Suprapubic skin (tissue), 4 donors: ENCODE measurements around the gene RAB33A.

Experiments
- EP300 ChIP-seq: sonication (generic); formaldehyde crosslinking; IDR thresholded peaks from one replicate; pipeline ENCODE4 v1.6.1; 2017; ENCODE audit warnings: antibody characterized with exemption
- POLR2A ChIP-seq, 2 donors: fragments of 450-650 bp; IDR thresholded peaks; one replicate each; pipeline ENCODE4 v1.6.1; 2017; ENCODE audit warnings: antibody characterized with exemption in 2 of 2, mild to moderate bottlenecking in 2 of 2, moderate library complexity in 2 of 2
- POLR2AphosphoS5 ChIP-seq, 3 donors: sonication (generic); formaldehyde crosslinking; IDR thresholded peaks; one replicate each; pipeline ENCODE4 v1.6.1; 2017; ENCODE audit warnings: antibody characterized with exemption in 3 of 3
- TF ChIP-seq, protein P1 (sequence below), 2 donors: fragments of 200-600 bp in 1 of 2; fragments of 450-650 bp in 1 of 2; sonication (generic) in 1 of 2; IDR thresholded peaks; one replicate each; pipeline ENCODE4 v1.5.1; 2016 to 2019; ENCODE audit warnings: antibody characterized with exemption in 2 of 2, mild to moderate bottlenecking in 1 of 2, moderate library complexity in 1 of 2

DNA sequence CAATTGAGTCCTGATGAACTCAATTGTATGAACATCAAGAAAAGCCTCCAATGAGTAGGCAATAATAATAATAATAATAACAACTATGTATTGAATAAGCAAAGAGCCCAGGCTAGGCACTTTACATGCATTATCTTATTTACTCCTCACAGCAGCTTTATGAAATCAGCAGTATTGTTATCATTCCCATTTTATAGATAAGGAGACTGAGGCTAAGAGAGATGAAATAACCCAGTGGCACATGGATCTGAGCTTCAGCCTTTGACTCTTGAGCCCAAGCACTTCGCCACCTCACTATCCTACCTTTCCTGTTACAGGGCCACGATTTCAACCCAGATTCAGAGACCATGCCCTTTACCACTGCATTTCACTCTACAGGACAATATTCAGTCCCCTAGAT is 3.2 kb downstream of the RAB33A start:
- no peak for TF ChIP-seq POLR2A (IDR thresholded peaks at IDR 0.05)
- TF ChIP-seq EP300: no peak
- TF ChIP-seq, protein P1, sequence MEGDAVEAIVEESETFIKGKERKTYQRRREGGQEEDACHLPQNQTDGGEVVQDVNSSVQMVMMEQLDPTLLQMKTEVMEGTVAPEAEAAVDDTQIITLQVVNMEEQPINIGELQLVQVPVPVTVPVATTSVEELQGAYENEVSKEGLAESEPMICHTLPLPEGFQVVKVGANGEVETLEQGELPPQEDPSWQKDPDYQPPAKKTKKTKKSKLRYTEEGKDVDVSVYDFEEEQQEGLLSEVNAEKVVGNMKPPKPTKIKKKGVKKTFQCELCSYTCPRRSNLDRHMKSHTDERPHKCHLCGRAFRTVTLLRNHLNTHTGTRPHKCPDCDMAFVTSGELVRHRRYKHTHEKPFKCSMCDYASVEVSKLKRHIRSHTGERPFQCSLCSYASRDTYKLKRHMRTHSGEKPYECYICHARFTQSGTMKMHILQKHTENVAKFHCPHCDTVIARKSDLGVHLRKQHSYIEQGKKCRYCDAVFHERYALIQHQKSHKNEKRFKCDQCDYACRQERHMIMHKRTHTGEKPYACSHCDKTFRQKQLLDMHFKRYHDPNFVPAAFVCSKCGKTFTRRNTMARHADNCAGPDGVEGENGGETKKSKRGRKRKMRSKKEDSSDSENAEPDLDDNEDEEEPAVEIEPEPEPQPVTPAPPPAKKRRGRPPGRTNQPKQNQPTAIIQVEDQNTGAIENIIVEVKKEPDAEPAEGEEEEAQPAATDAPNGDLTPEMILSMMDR (IDR thresholded peaks at IDR 0.05): no peak
- TF ChIP-seq POLR2AphosphoS5 (IDR thresholded peaks at IDR 0.05): no peak
